GM12874 (cell line): ENCODE data around the gene P2RY14.

ENCODE experiments used
- CTCF ChIP-seq: IDR thresholded peaks from 2 replicates; pipeline ENCODE4 v1.5.1; 2011; ENCODE audit warnings: low read depth, mild to moderate bottlenecking, control low read depth, low read length, moderate library complexity; ENCODE audit not compliant: insufficient read depth

The P2RY14 gene

GRCh38 chr3:151210676-151211381 is 67.5 kb downstream of the P2RY14 start:
- TF ChIP-seq CTCF, result 0 out of 2 replicates have a peak, but pooled peaks have one; percentile 16

GRCh38 chr3:151209654-151210053 is 68.7 kb downstream of the P2RY14 start:
- TF ChIP-seq CTCF, result no peak

GRCh38 chr3:151206201-151206600 is 72.1 kb downstream of the P2RY14 start:
- TF ChIP-seq CTCF, result no peak

GRCh38 chr3:151205482-151205881 is 72.9 kb downstream of the P2RY14 start:
- no peak for TF ChIP-seq CTCF

GRCh38 chr3:151204530-151205402 is 73.6 kb downstream of the P2RY14 start:
- TF ChIP-seq CTCF, result no peak

GRCh38 chr3:151203051-151203420 is 75.3 kb downstream of the P2RY14 start, which contains the start of gene GPR171:
GPR171 (minus strand) TSS chr3:151203216; CDS start chr3:151199386, 3,830 bp downstream.
- no peak for TF ChIP-seq CTCF

DNA sequence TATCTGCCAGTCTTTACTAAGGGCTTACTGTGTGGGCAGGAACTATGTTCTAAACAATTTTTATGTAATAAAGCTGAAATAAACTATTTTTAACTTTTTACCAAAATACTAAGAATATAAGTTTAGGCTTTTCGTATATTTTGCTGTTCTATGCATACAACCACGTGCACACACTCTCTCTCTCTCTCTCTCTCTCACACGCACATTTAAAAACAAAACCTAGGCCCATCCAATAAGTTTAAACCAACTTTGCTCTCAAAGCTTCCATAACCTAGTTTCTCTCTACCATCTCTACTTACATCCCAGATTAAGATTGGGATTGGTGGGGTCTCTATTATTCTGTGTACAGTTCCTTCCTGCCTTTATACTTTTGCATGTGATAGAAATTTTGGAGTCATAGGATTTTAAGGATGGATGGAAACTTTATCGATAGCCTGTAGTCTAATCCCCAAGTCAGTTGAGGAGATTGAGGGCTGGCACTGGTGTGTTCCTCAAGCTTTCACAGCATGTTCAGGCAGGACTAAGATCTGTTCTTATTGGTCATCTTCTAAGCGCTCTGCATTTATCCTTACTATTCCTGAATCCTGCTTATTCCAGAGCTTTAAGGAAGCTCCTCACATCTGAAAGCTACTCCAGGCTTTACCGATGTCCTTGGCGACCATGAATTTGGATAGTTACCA is 77.2 kb downstream of the P2RY14 start:
- TF ChIP-seq CTCF, result no peak
